ENCODE data around the gene PLA2G15.

Gene PLA2G15

GRCh38 chr16:68290450-68290849 is 45.3 kb downstream of the PLA2G15 start:
- Histone ChIP-seq H3K4me3 (ENCODE audit: low read depth, low read length) (no peak overlapping the region), H3K27me3 (no peaks in the 10 kb centered on the region), H3K36me3 (peaks cover 75% of the 10 kb centered on the region), H3K9me3 (no peaks in the 10 kb centered on the region), H3K4me1 (no peaks in the 10 kb centered on the region)
- no peak for TF ChIP-seq CTCF (IDR thresholded peaks at IDR 0.05; ENCODE audit: low read depth, low read length)
- DNase-seq, result no peak

- no peaks in the 10 kb centered on the region for H3K27me3 ChIP-seq
- peaks cover 79% of the 10 kb centered on the region for H3K36me3 ChIP-seq
- no peaks in the 10 kb centered on the region for H3K4me1 ChIP-seq
- TF ChIP-seq CTCF (IDR thresholded peaks at IDR 0.05; ENCODE audit: low read depth, low read length), result no peak
- DNase-seq, result no peak
- H3K9me3 ChIP-seq, result no peaks in the 10 kb centered on the region
- H3K4me3 ChIP-seq (ENCODE audit: low read depth, low read length), result no peak overlapping the region
These were observed 46.1 kb downstream of the PLA2G15 start for GRCh38 chr16:68291227-68291626.

GRCh38 chr16:68292425-68292824 is 47.3 kb downstream of the PLA2G15 start:
- H3K36me3 ChIP-seq, result peaks cover 79% of the 10 kb centered on the region
- no peak for TF ChIP-seq CTCF (IDR thresholded peaks at IDR 0.05; ENCODE audit: low read depth, low read length)
- no peaks in the 10 kb centered on the region for H3K9me3 ChIP-seq
- no peaks in the 10 kb centered on the region for H3K4me1 ChIP-seq
- DNase-seq, result no peak
- no peak overlapping the region for H3K4me3 ChIP-seq (ENCODE audit: low read depth, low read length)
- H3K27me3 ChIP-seq, result no peaks in the 10 kb centered on the region

GRCh38 chr16:68296291-68296690 is 51.1 kb downstream of the PLA2G15 start:
- peaks cover 83% of the 10 kb centered on the region for H3K36me3 ChIP-seq
- H3K27me3 ChIP-seq, result no peaks in the 10 kb centered on the region
- no peaks in the 10 kb centered on the region for H3K9me3 ChIP-seq
- no peaks in the 10 kb centered on the region; the same call in 1 of the 2 replicates for H3K4me1 ChIP-seq
- H3K4me3 ChIP-seq (ENCODE audit: low read depth, low read length), result no peak overlapping the region
- TF ChIP-seq CTCF (IDR thresholded peaks at IDR 0.05; ENCODE audit: low read depth, low read length), result no peak
- DNase-seq, result no peak

- DNase-seq, result no peak
- H3K4me1 ChIP-seq, result no peaks in the 10 kb centered on the region; the same call in 1 of the 2 replicates
- no peaks in the 10 kb centered on the region for H3K27me3 ChIP-seq
- H3K9me3 ChIP-seq, result no peaks in the 10 kb centered on the region
- no peak overlapping the region for H3K4me3 ChIP-seq (ENCODE audit: low read depth, low read length)
- no peak for TF ChIP-seq CTCF (IDR thresholded peaks at IDR 0.05; ENCODE audit: low read depth, low read length)
- peaks cover 85% of the 10 kb centered on the region for H3K36me3 ChIP-seq
These were observed 51.5 kb downstream of the PLA2G15 start for GRCh38 chr16:68296693-68297092.

- Histone ChIP-seq H3K9me3 (no peaks in the 10 kb centered on the region), H3K4me3 (ENCODE audit: low read depth, low read length) (no peak overlapping the region), H3K4me1 (no peaks in the 10 kb centered on the region; the same call in 1 of the 2 replicates), H3K27me3 (no peaks in the 10 kb centered on the region), H3K36me3 (peaks cover 88% of the 10 kb centered on the region)
- DNase-seq, result no peak
- TF ChIP-seq CTCF (IDR thresholded peaks at IDR 0.05; ENCODE audit: low read depth, low read length), result no peak
These were observed 52.7 kb downstream of the PLA2G15 start for GRCh38 chr16:68297908-68298307.

Measured in BE2C (cell line).